ENCODE measurements around the gene NUDT14.

Gene NUDT14

GRCh38 chr14:105207460-105207901 lies 26.4 kb upstream of the NUDT14 start:
- H3K27me3 Mint-ChIP-seq, result peaks cover 14% of the 10 kb centered on the region
- peaks cover 2% of the 10 kb centered on the region for H3K36me3 Mint-ChIP-seq
- no peak overlapping the region for H3K4me3 Mint-ChIP-seq
- H3K9me3 Mint-ChIP-seq, result no peaks in the 10 kb centered on the region
- H3K27ac Mint-ChIP-seq, result no peak overlapping the region
- peaks cover 10% of the 10 kb centered on the region for H3K4me1 Mint-ChIP-seq
- DNase-seq, result no peak
- CTCF ChIA-PET, result interaction anchor here (0.7 to 1.3 kb wide), 2 partner anchors 127 to 145 kb away, joined by 3 to 4 read pairs; no protein-coding TSS in a partner anchor

GRCh38 chr14:105206873-105207272 lies 25.8 kb upstream of the NUDT14 start:
- H3K36me3 Mint-ChIP-seq, result no peaks in the 10 kb centered on the region
- no peak overlapping the region for H3K4me3 Mint-ChIP-seq
- DNase-seq, result no peak
- CTCF ChIA-PET, result interaction anchor here (0.7 to 1.3 kb wide), 2 partner anchors 127 to 145 kb away, joined by 3 to 4 read pairs; no protein-coding TSS in a partner anchor
- H3K27me3 Mint-ChIP-seq, result peaks cover 15% of the 10 kb centered on the region
- H3K9me3 Mint-ChIP-seq, result no peaks in the 10 kb centered on the region
- H3K27ac Mint-ChIP-seq, result no peak overlapping the region
- peaks cover 16% of the 10 kb centered on the region for H3K4me1 Mint-ChIP-seq

- no peaks in the 10 kb centered on the region for H3K36me3 Mint-ChIP-seq
- no peak for DNase-seq
- H3K27me3 Mint-ChIP-seq, result peaks cover 22% of the 10 kb centered on the region
- H3K4me1 Mint-ChIP-seq, result peaks cover 20% of the 10 kb centered on the region
- H3K4me3 Mint-ChIP-seq, result no peak overlapping the region
- H3K27ac Mint-ChIP-seq, result no peak overlapping the region
- H3K9me3 Mint-ChIP-seq, result no peaks in the 10 kb centered on the region
- CTCF ChIA-PET, result interaction anchor here (1.5 to 5.6 kb wide), 2 partner anchors 95 to 145 kb away, joined by 4 to 31 read pairs; partner anchors contain the start of gene BRF1
Observed at GRCh38 chr14:105205673-105206208, 24.6 kb upstream of the NUDT14 start.

GRCh38 chr14:105204931-105205672 lies 24.0 kb upstream of the NUDT14 start:
- peaks cover 23% of the 10 kb centered on the region for H3K4me1 Mint-ChIP-seq
- CTCF ChIA-PET, result interaction anchor here (1.3 to 5.6 kb wide), 3 partner anchors 29 to 146 kb away, joined by 3 to 31 read pairs (median 4); partner anchors contain the start of gene BRF1
- H3K4me3 Mint-ChIP-seq, result no peak overlapping the region
- no peak overlapping the region for H3K27ac Mint-ChIP-seq
- H3K36me3 Mint-ChIP-seq, result no peaks in the 10 kb centered on the region
- H3K9me3 Mint-ChIP-seq, result no peaks in the 10 kb centered on the region
- DNase-seq, result no peak
- H3K27me3 Mint-ChIP-seq, result peaks cover 28% of the 10 kb centered on the region

GRCh38 chr14:105204206-105204930 lies 23.3 kb upstream of the NUDT14 start:
- Mint-ChIP-seq H3K4me3 (no peak overlapping the region), H3K27ac (no peak overlapping the region), H3K36me3 (no peaks in the 10 kb centered on the region), H3K27me3 (peaks cover 36% of the 10 kb centered on the region), H3K9me3 (no peaks in the 10 kb centered on the region), H3K4me1 (peaks cover 25% of the 10 kb centered on the region)
- CTCF ChIA-PET, result interaction anchor here (1.3 to 5.6 kb wide), 3 partner anchors 29 to 147 kb away, joined by 3 to 31 read pairs (median 4); partner anchors contain the start of gene BRF1
- no peak for DNase-seq

GRCh38 chr14:105203701-105204100 lies 22.6 kb upstream of the NUDT14 start:
- peaks cover 42% of the 10 kb centered on the region for H3K27me3 Mint-ChIP-seq
- H3K4me3 Mint-ChIP-seq, result no peak overlapping the region
- DNase-seq, result no peak
- no peaks in the 10 kb centered on the region for H3K36me3 Mint-ChIP-seq
- H3K9me3 Mint-ChIP-seq, result no peaks in the 10 kb centered on the region
- CTCF ChIA-PET, result interaction anchor here (0.6 to 5.6 kb wide), 5 partner anchors 10 to 189 kb away, joined by 3 to 31 read pairs (median 3); partner anchors contain the start of gene BRF1
- H3K4me1 Mint-ChIP-seq, result peaks cover 25% of the 10 kb centered on the region
- H3K27ac Mint-ChIP-seq, result no peak overlapping the region

- Mint-ChIP-seq H3K4me1 (peaks cover 25% of the 10 kb centered on the region), H3K36me3 (no peaks in the 10 kb centered on the region), H3K27me3 (peaks cover 49% of the 10 kb centered on the region), H3K9me3 (no peaks in the 10 kb centered on the region), H3K27ac (no peak overlapping the region), H3K4me3 (no peak overlapping the region)
- peak; percentile 74 for DNase-seq
- CTCF ChIA-PET, result interaction anchor here (0.6 to 5.6 kb wide), 4 partner anchors 9 to 189 kb away, joined by 3 to 31 read pairs (median 4); partner anchors contain the start of gene BRF1
Observed at GRCh38 chr14:105203057-105203531, 22.0 kb upstream of the NUDT14 start.

- H3K9me3 Mint-ChIP-seq, result no peaks in the 10 kb centered on the region
- H3K36me3 Mint-ChIP-seq, result no peaks in the 10 kb centered on the region
- DNase-seq, result peak; percentile 68
- CTCF ChIA-PET, result interaction anchor here (0.9 to 5.6 kb wide), 7 partner anchors 112 to 149 kb away, joined by 3 to 31 read pairs (median 4); partner anchors contain the start of gene PACS2
- H3K27ac Mint-ChIP-seq, result no peak overlapping the region
- peaks cover 59% of the 10 kb centered on the region for H3K27me3 Mint-ChIP-seq
- no peak overlapping the region for H3K4me3 Mint-ChIP-seq
- H3K4me1 Mint-ChIP-seq, result peaks cover 25% of the 10 kb centered on the region
Observed at GRCh38 chr14:105201925-105202513, 20.9 kb upstream of the NUDT14 start.

GRCh38 chr14:105201156-105201924 lies 20.2 kb upstream of the NUDT14 start:
- no peaks in the 10 kb centered on the region for H3K9me3 Mint-ChIP-seq
- H3K27ac Mint-ChIP-seq, result no peak overlapping the region
- H3K36me3 Mint-ChIP-seq, result no peaks in the 10 kb centered on the region
- H3K27me3 Mint-ChIP-seq, result peaks cover 66% of the 10 kb centered on the region
- no peak overlapping the region for H3K4me3 Mint-ChIP-seq
- DNase-seq, result no peak
- CTCF ChIA-PET, result interaction anchor here (0.9 to 5.6 kb wide), 8 partner anchors 12 to 150 kb away, joined by 3 to 31 read pairs (median 4); partner anchors contain the start of gene PACS2
- peaks cover 25% of the 10 kb centered on the region for H3K4me1 Mint-ChIP-seq

- Mint-ChIP-seq H3K36me3 (no peaks in the 10 kb centered on the region), H3K27me3 (peaks cover 69% of the 10 kb centered on the region), H3K4me1 (peaks cover 32% of the 10 kb centered on the region), H3K4me3 (no peak overlapping the region), H3K27ac (no peak overlapping the region), H3K9me3 (no peaks in the 10 kb centered on the region)
- CTCF ChIA-PET, result interaction anchor here (0.9 to 5.6 kb wide), 3 partner anchors 13 to 150 kb away, joined by 3 to 31 read pairs (median 6); no protein-coding TSS in a partner anchor
- no peak for DNase-seq
Observed at GRCh38 chr14:105200641-105201040, 19.5 kb upstream of the NUDT14 start.

- Mint-ChIP-seq H3K27ac (no peak overlapping the region), H3K36me3 (no peaks in the 10 kb centered on the region), H3K4me3 (no peak overlapping the region), H3K4me1 (peaks cover 36% of the 10 kb centered on the region), H3K27me3 (peaks cover 74% of the 10 kb centered on the region), H3K9me3 (no peaks in the 10 kb centered on the region)
- CTCF ChIA-PET, result interaction anchor here (1.0 to 1.6 kb wide), 3 partner anchors 30 to 110 kb away, joined by 3 to 6 read pairs (median 5); no protein-coding TSS in a partner anchor
- DNase-seq, result no peak
Observed at GRCh38 chr14:105200074-105200473, 19.0 kb upstream of the NUDT14 start.

GRCh38 chr14:105199093-105199492 lies 18.0 kb upstream of the NUDT14 start:
- peaks cover 40% of the 10 kb centered on the region for H3K4me1 Mint-ChIP-seq
- H3K36me3 Mint-ChIP-seq, result no peaks in the 10 kb centered on the region
- no peak overlapping the region for H3K4me3 Mint-ChIP-seq
- CTCF ChIA-PET, result interaction anchor here (1.0 to 1.6 kb wide), 2 partner anchors 29 to 109 kb away, joined by 3 to 5 read pairs; no protein-coding TSS in a partner anchor
- H3K9me3 Mint-ChIP-seq, result no peaks in the 10 kb centered on the region
- no peak for DNase-seq
- no peak overlapping the region for H3K27ac Mint-ChIP-seq
- H3K27me3 Mint-ChIP-seq, result peaks cover 83% of the 10 kb centered on the region

GRCh38 chr14:105198588-105198987 lies 17.5 kb upstream of the NUDT14 start:
- Mint-ChIP-seq H3K9me3 (no peaks in the 10 kb centered on the region), H3K4me1 (peaks cover 45% of the 10 kb centered on the region), H3K4me3 (no peak overlapping the region), H3K27me3 (peaks cover 83% of the 10 kb centered on the region), H3K27ac (no peak overlapping the region), H3K36me3 (no peaks in the 10 kb centered on the region)
- DNase-seq, result no peak
- CTCF ChIA-PET, result interaction anchor here (1.6 kb wide), 1 partner anchor 29 kb away, joined by 5 read pairs; no protein-coding TSS in a partner anchor

All from activated naive CD4-positive, alpha-beta T cell treated with anti-CD3 and anti-CD28 coated beads, Interleukin-2, amount 10 ng/mL, durations not matched to agents 7 days and 5 days (primary cell).